H9 (cell line): ENCODE measurements around the gene LIMA1. TPM values are rescaled to one million over a fixed set of nuclear protein-coding genes. Genes with fewer than 3 reads are reported as not detected.

Experiments
- DNase-seq: peaks from one replicate; pipeline ENCODE4 v3.0.0-alpha.2; 2017
- H2AFZ ChIP-seq: one replicate; pipeline ENCODE4 v1.6.1; 2013; ENCODE audit warnings: mild to moderate bottlenecking, low read length, control low read depth, moderate library complexity
- H2AK5ac ChIP-seq: 2 replicates; pipeline ENCODE4 v1.6.1; 2013; ENCODE audit warnings: low read length, control low read depth, mixed read lengths; ENCODE audit not compliant: insufficient read length
- H2BK120ac ChIP-seq: one replicate; pipeline ENCODE4 v1.6.1; 2013; ENCODE audit warnings: low read depth, mild to moderate bottlenecking, low read length, control low read depth, inconsistent platforms; ENCODE audit not compliant: poor library complexity, severe bottlenecking
- H2BK12ac ChIP-seq: 2 replicates; pipeline ENCODE4 v1.6.1; 2013; ENCODE audit warnings: low read length, control low read depth, mixed read lengths, low read depth; ENCODE audit not compliant: insufficient read length
- H2BK15ac ChIP-seq: 2 replicates; pipeline ENCODE4 v1.6.1; 2013; ENCODE audit warnings: low read depth, low read length, control low read depth
- H2BK20ac ChIP-seq: one replicate; pipeline ENCODE4 v1.6.1; 2013; ENCODE audit warnings: low read depth, mild to moderate bottlenecking, low read length, control low read depth, inconsistent platforms; ENCODE audit not compliant: poor library complexity, severe bottlenecking
- H2BK5ac ChIP-seq: 2 replicates; pipeline ENCODE4 v1.6.1; 2013; ENCODE audit warnings: low read length, control low read depth, mixed read lengths; ENCODE audit not compliant: insufficient read length
- H3K14ac ChIP-seq: 2 replicates; pipeline ENCODE4 v1.6.1; 2013; ENCODE audit warnings: low read length, control low read depth; ENCODE audit not compliant: insufficient read depth
- H3K18ac ChIP-seq: 2 replicates; pipeline ENCODE4 v1.6.1; 2013; ENCODE audit warnings: low read depth, mild to moderate bottlenecking, mixed read lengths, low read length, control low read depth; ENCODE audit not compliant: insufficient read length
- H3K23ac ChIP-seq: 2 replicates; pipeline ENCODE4 v1.6.1; 2013; ENCODE audit warnings: low read length, control low read depth, mixed read lengths, low read depth; ENCODE audit not compliant: insufficient read length
- H3K23me2 ChIP-seq: 2 replicates; pipeline ENCODE4 v1.6.1; 2013; ENCODE audit warnings: low read depth, mild to moderate bottlenecking, mixed read lengths, low read length, control low read depth; ENCODE audit not compliant: insufficient read length, poor library complexity, severe bottlenecking
- H3K27ac ChIP-seq: 2 replicates; pipeline ENCODE4 v1.5.1; 2013; ENCODE audit warnings: low read length, control low read depth, mixed read lengths, low read depth; ENCODE audit not compliant: insufficient read length
- H3K27me3 ChIP-seq: 2 replicates; pipeline ENCODE4 v1.6.1; 2013; ENCODE audit warnings: low read length, control low read depth, inconsistent platforms; ENCODE audit not compliant: insufficient read depth
- H3K4ac ChIP-seq: 2 replicates; pipeline ENCODE4 v1.6.1; 2013; ENCODE audit warnings: low read depth, mild to moderate bottlenecking, control low read depth, inconsistent platforms, low read length, moderate library complexity
- H3K4me1 ChIP-seq: 2 replicates; pipeline ENCODE4 v1.6.1; 2013; ENCODE audit warnings: low read length, control low read depth, inconsistent platforms; ENCODE audit not compliant: insufficient read depth
- H3K4me2 ChIP-seq: 2 replicates; pipeline ENCODE4 v1.6.1; 2013; ENCODE audit warnings: low read length, control low read depth, mixed read lengths; ENCODE audit not compliant: insufficient read length, insufficient read depth
- H3K56ac ChIP-seq: 2 replicates; pipeline ENCODE4 v1.6.1; 2013; ENCODE audit warnings: low read depth, mild to moderate bottlenecking, mixed read lengths, low read length, control low read depth; ENCODE audit not compliant: insufficient read length
- H3K79me1 ChIP-seq: 2 replicates; pipeline ENCODE4 v1.6.1; 2013; ENCODE audit warnings: low read depth, mild to moderate bottlenecking, moderate library complexity, low read length, control low read depth, inconsistent platforms; ENCODE audit not compliant: insufficient read depth, poor library complexity, severe bottlenecking
- H3K79me2 ChIP-seq: 2 replicates; pipeline ENCODE4 v1.6.1; 2013; ENCODE audit warnings: low read length, control low read depth, inconsistent platforms; ENCODE audit not compliant: insufficient read depth
- H3K9ac ChIP-seq: 2 replicates; pipeline ENCODE4 v1.6.1; 2013; ENCODE audit warnings: low read length, control low read depth, mixed read lengths; ENCODE audit not compliant: insufficient read length; ENCODE audit errors: extremely low read depth
- H3K9me3 ChIP-seq: one replicate; pipeline ENCODE4 v1.6.1; 2013; ENCODE audit warnings: low read depth, low read length, inconsistent platforms; ENCODE audit not compliant: control insufficient read depth
- H3T11ph ChIP-seq: one replicate; pipeline ENCODE4 v1.6.1; 2013; ENCODE audit warnings: mild to moderate bottlenecking, low read length, control low read depth, inconsistent platforms
- H4K20me1 ChIP-seq: one replicate; pipeline ENCODE4 v1.6.1; 2013; ENCODE audit not compliant: control insufficient read depth, insufficient read length, insufficient read depth
- H4K5ac ChIP-seq: 2 replicates; pipeline ENCODE4 v1.6.1; 2013; ENCODE audit warnings: low read depth, mild to moderate bottlenecking, mixed read lengths, low read length, control low read depth; ENCODE audit not compliant: insufficient read length
- H4K8ac ChIP-seq: replicated peaks from 2 replicates; pipeline ENCODE4 v1.6.1; 2013; ENCODE audit warnings: low read length, control low read depth, mixed read lengths, low read depth; ENCODE audit not compliant: insufficient read length
- H4K91ac ChIP-seq: 2 replicates; pipeline ENCODE4 v1.6.1; 2013; ENCODE audit warnings: low read depth, mild to moderate bottlenecking, moderate library complexity, mixed read lengths, low read length, control low read depth; ENCODE audit not compliant: insufficient read length
- H3K27ac Mint-ChIP-seq, 3 experiments: 2 replicates in 2 of 3; 3 replicates in 1 of 3; pipeline ENCODE4 v1.8.0; 2020 to 2021; ENCODE audit warnings: mixed read lengths in 3 of 3, mild to moderate bottlenecking in 1 of 3, moderate library complexity in 1 of 3
- H3K27me3 Mint-ChIP-seq: 2 replicates; pipeline ENCODE4 v1.8.0; 2021; ENCODE audit warnings: low read depth, mild to moderate bottlenecking, moderate library complexity, mixed read lengths
- H3K36me3 Mint-ChIP-seq, 3 experiments: 2 replicates in 2 of 3; 3 replicates in 1 of 3; pipeline ENCODE4 v1.8.0; 2020 to 2021; ENCODE audit warnings: low read depth in 3 of 3, mixed read lengths in 3 of 3; ENCODE audit not compliant: insufficient read depth in 1 of 3
- H3K4me1 Mint-ChIP-seq, 2 experiments: 2 replicates each; pipeline ENCODE4 v1.8.0; 2020; ENCODE audit warnings: mixed read lengths in 2 of 2
- H3K4me3 Mint-ChIP-seq, 2 experiments: 2 replicates in 1 of 2; 3 replicates in 1 of 2; pipeline ENCODE4 v1.8.0; 2020 to 2021; ENCODE audit warnings: mild to moderate bottlenecking in 2 of 2, mixed read lengths in 2 of 2, moderate library complexity in 1 of 2
- H3K9me3 Mint-ChIP-seq, 2 experiments: 2 replicates in 1 of 2; 3 replicates in 1 of 2; pipeline ENCODE4 v1.8.0; 2020; ENCODE audit warnings: mild to moderate bottlenecking in 2 of 2, mixed read lengths in 2 of 2, moderate library complexity in 1 of 2
- CTCF ChIP-seq: fragments of 200-600 bp; sonication (generic); conservative IDR thresholded peaks from 3 replicates; pipeline ENCODE4 v1.8.0; 2021; ENCODE audit warnings: antibody characterized with exemption, mild to moderate bottlenecking
- WGBS: extraction: QIAGEN DNeasy Blood & Tissue Kit; methylation state at CpG from one replicate; pipeline ENCODE4 v1.1.7; 2013; ENCODE audit warnings: missing lambda C conversion rate, low lambda C conversion rate, mixed read lengths; ENCODE audit not compliant: insufficient read length; ENCODE audit errors: extremely low coverage; 5-methylcytosine and 5-hydroxymethylcytosine counted together
- total RNA-seq: library from RNA; stranded (reverse); gene quantifications from 2 replicates; pipeline ENCODE4 v1.2.1, GENCODE V29; 2021

Gene LIMA1
- total RNA-seq, 1 experiment from 2014 or later = 40.8 TPM

- Mint-ChIP-seq H3K4me1 (peaks cover 18 to 22% of the 10 kb centered on the region in 2 experiments), H3K36me3 (peaks cover 0 to 12% (median 2%) of the 10 kb centered on the region in 3 experiments; a peak in 5 of 7 replicates), H3K27ac (no peak overlapping the region), H3K9me3 (no peaks in the 10 kb centered on the region), H3K4me3 (no peak overlapping the region), H3K27me3 (no peaks in the 10 kb centered on the region)
- no peak overlapping the region for H2BK12ac ChIP-seq
- H3K9me3 ChIP-seq = no peaks in the 10 kb centered on the region
- peaks cover 4% of the 10 kb centered on the region for H3K79me1 ChIP-seq
- no peak overlapping the region for H4K91ac ChIP-seq
- H3K14ac ChIP-seq = peak overlapping the region; percentile 65; the same call in 1 of the 2 replicates
- TF ChIP-seq CTCF = peak; percentile 37; the same call in 2 of the 3 replicates
- H3K9ac ChIP-seq = peak overlapping the region; percentile 79
- H3K23ac ChIP-seq = no peak overlapping the region
- no peak overlapping the region for H2BK20ac ChIP-seq
- H3K4me2 ChIP-seq = peak overlapping the region; percentile 81
- no peak overlapping the region for H4K8ac ChIP-seq
- no peaks in the 10 kb centered on the region for H3K4me1 ChIP-seq
- peaks cover 8% of the 10 kb centered on the region; the same call in 1 of the 2 replicates for H3K79me2 ChIP-seq
- no peak overlapping the region for H2AK5ac ChIP-seq
- H4K5ac ChIP-seq = no peak overlapping the region
- no peak overlapping the region for H2BK120ac ChIP-seq
- H3K56ac ChIP-seq = no peak overlapping the region
- no CpG with 5 or more reads among the region's 5 CpGs for WGBS
- no peaks in the 10 kb centered on the region for H3K27me3 ChIP-seq
- H2BK15ac ChIP-seq = no peak overlapping the region
- H3K18ac ChIP-seq = peak overlapping the region; percentile 91
- no peak overlapping the region for H3T11ph ChIP-seq
- DNase-seq = peak; percentile 74
- H4K20me1 ChIP-seq = no peaks in the 10 kb centered on the region
- H2AFZ ChIP-seq = no peak overlapping the region
- H2BK5ac ChIP-seq = no peak overlapping the region
- H3K23me2 ChIP-seq = peaks cover 8% of the 10 kb centered on the region
- H3K4ac ChIP-seq = no peak overlapping the region; the same call in 1 of the 2 replicates
- peak overlapping the region; percentile 43 for H3K27ac ChIP-seq
Measured at GRCh38 chr12:50222275-50222783, 61.0 kb downstream of the LIMA1 start.
